NCI-H2107 (cell line): Measurements from ENCODE around the gene ICOS.
"Not testable (repeated sequence)": the region's sequence is repeated elsewhere in the genome, so short reads cannot be mapped to it uniquely, and the experiment has no call there.

Experiments used
- DNase-seq: peaks from one replicate; lab custom pipeline; 2025; lab: John Stamatoyannopoulos, UW

Gene ICOS

DNA sequence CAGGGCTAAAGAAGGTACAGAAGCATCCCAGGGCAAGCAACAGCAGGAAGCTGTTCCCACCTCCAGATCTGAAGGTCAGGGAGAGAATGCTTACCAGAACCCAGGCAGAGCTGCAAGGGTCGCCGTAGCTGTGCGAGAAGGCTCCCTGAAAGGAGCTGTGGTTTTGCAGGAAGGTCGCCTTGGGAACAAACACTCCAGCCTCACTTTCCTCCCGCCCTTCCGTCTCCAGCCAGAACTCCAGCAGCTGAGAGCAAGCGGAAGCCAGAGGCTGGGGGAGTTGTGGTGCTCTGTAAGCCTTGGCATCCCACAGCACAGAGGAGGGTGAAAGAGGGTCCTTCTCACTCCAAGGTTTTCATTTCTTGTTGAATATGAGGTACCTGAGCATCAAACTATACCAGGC, 18.3 kb upstream of the ICOS start:
- DNase-seq = no peak

DNA sequence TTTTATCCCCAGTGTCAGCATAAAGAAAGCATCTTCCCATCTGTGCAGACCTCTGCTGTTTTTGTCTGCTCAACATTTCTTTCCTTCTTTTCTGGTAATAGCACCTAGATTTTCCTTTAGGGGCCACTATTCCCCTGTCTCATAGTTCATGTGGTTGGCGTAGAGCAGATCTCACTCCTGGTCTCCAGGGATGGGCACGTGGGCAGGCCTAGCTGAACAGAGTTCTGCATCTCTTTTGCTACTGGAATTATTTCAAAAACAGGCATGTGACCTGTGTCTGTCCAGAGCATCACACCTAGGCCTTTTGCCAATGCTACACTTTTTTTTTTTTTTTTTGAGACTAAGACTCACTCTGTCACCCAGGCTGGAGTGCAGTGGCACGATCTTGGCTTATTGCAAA, 17.7 kb upstream of the ICOS start:
- DNase-seq = no peak

DNA sequence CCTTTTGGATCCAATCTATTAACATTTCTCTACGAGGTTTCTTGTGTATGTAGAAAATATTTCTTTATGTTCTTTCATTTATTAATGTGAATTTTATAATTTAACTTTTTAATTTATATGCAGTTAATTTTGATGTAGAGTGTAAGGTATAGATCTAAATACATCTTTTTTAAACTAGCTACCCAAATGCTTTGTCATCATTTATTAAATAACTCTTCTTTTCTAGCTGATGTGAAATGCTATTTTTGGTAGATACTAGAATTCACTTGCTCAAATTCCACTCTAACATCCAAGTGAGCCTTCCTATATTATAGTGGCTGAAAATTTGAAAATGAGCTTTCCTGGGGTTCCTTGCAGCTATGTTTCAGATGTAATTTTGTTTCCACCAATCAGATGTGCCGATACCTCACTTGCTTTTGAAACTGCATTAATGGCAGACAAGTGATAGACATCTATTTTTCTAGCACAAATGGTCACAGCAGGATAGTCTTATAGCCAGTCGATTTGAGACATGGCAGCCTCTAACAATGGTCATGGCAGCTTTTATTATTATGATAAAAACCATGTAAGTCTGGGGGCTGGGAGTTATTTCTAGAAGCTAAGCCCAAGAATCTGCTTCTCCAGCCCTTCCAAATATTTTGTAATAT, 10.9 kb upstream of the ICOS start:
- no peak for DNase-seq

GRCh38 chr2:203928849-203929248, 7.7 kb upstream of the ICOS start:
- no peak for DNase-seq

DNA sequence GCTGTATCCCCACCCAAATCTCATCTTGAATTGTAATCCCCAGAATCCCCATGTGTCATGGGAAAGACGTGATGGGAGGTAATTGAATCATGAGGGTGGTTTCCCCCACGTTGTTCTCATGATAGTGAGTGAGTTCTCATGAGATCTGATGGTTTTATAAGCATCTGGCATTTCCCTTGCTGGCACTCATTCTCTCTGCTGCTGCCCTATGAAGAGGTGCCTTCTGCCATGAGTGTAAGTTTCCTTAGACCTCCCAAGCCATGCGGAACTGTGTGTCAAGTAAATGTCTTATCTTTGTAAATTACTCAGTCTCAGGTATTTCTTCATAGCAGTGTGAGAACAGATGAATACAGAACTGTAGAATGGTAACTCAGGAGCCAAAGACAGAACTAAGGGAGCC, 5.3 kb upstream of the ICOS start:
- not testable (repeated sequence) for DNase-seq

- no peak for DNase-seq
These were observed 2.5 kb upstream of the ICOS start for GRCh38 chr2:203934041-203934492.

DNA sequence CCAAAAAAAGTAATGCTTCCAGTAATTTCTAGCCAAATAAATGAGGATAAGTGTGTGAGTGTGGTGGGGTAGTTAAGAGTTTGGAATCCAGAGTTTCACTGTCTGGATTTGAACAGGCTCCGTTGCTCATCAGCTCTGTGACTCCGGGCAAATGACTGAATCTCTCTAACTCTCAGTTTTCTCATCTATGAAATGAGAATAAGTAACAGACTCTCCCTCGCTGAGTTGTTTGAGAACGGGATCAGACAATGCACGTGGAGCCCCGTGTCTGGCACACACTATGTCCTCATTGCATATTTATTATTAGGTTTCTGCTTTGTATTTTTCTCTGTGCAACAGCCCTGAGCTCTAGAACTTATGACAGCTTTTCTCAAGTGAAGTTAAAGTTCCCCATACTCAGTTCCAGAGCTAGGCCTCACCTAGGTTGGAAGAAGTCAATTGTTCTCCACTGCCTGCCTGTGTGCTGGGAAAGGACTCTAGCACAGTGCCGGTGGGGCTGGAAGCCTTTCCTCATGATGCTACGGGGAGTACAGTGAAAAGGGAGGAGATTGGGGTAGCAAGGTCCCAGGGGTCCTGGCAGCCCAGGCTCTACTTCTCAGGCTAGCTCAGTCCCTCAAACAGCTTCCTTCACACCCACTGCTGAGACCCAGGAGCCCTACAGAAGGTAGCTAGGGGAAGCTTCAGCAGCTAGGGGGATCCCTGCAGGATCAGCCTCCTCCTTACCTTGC, 1.7 kb upstream of the ICOS start:
- no peak for DNase-seq

GRCh38 chr2:203935568-203935967, 995 bp upstream of the ICOS start:
- DNase-seq = no peak

- no peak for DNase-seq
These were observed 386 bp downstream of the ICOS start for GRCh38 chr2:203936949-203937348.

DNA sequence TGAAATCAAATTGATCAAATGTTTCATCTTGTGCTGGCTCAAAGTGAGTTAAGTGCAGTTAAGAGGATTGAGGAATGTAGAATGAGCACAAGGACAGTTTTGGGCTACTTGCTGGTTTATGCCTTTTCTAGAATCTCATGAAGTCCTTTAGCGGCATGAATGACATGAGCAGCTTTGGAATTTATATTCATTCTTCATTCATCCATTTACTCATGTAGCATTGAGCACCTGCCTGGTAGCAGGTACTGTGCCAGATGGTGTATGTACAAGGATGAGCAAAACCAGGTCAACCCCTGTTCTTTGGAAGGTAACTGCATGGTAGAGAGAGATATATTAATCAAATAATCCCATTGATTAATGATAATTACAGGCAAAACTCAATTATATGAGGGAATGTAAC, 1.2 kb downstream of the ICOS start:
- DNase-seq = no peak

GRCh38 chr2:203940039-203940438, 3.5 kb downstream of the ICOS start:
- no peak for DNase-seq

- DNase-seq = not testable (repeated sequence)
These were observed 7.2 kb downstream of the ICOS start for GRCh38 chr2:203943493-203944382.

- DNase-seq = no peak
These were observed 12.2 kb downstream of the ICOS start for GRCh38 chr2:203948733-203949132.

DNA sequence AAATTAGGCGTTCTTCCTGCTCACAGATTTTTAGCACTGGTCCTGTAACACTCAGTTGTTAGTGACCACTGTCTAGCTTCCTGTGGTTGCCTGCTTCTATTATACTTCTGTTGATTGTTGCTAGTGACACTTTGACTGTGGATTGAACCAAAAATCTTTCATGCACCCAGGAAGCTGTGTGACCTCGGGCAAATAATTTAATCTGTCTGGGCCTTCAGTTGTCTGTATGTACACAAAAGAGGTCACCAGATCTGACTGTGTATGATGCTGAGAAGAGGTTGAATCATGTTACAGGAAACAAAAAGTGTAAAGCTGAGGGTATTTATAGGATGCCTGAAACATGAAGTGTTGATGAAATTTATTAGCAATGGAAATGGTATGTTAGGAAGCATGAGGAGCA, 12.7 kb downstream of the ICOS start:
- DNase-seq = no peak

GRCh38 chr2:203951366-203951902, 14.9 kb downstream of the ICOS start:
- no peak for DNase-seq

- no peak for DNase-seq
These were observed 22.7 kb downstream of the ICOS start for GRCh38 chr2:203959265-203959664.

DNA sequence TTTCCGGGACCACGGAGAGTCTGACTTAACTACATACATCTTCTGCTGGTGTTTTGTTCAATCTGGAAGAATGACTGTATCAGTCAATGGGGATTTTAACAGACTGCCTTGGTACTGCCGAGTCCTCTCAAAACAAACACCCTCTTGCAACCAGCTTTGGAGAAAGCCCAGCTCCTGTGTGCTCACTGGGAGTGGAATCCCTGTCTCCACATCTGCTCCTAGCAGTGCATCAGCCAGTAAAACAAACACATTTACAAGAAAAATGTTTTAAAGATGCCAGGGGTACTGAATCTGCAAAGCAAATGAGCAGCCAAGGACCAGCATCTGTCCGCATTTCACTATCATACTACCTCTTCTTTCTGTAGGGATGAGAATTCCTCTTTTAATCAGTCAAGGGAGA, 23.1 kb downstream of the ICOS start:
- DNase-seq = no peak

GRCh38 chr2:203960811-203961210, 24.2 kb downstream of the ICOS start:
- no peak for DNase-seq

GRCh38 chr2:203965190-203965589, 28.6 kb downstream of the ICOS start:
- DNase-seq = not testable (repeated sequence)

DNA sequence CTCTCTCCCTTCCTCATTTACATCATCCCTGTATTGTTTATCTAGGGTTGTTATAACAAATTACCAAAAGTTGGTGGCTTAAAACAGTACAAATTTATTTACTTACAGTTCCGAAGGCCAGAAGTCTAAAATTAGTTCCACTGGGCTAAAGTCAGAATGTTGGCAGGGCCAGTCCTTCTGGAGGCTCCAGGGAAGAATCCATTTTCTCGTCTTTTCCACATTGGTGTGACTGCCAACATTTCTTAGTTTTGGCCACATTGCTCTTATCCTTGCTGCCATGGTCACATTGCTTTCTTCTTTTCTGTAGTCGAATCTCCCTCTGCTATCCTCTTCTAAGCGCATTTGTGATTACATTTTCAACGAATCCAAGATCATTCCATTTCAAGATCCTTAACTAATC, 34.7 kb downstream of the ICOS start:
- DNase-seq = no peak

GRCh38 chr2:203972066-203972465, 35.5 kb downstream of the ICOS start:
- DNase-seq = no peak

- no peak for DNase-seq
These were observed 36.4 kb downstream of the ICOS start for GRCh38 chr2:203973000-203973399.

GRCh38 chr2:203973676-203974075, 37.1 kb downstream of the ICOS start:
- no peak for DNase-seq
